K562 (cell line): Measurements from ENCODE around the gene BRWD1. TPM values are rescaled to one million over a fixed set of nuclear protein-coding genes. Genes with fewer than 3 reads are reported as not detected.
A peak's percentile ranks its signal among the peaks of the same experiment; 100 is the strongest.

Experiments used
- ADNP ChIP-seq: fragments of 200-800 bp; sonication (Bioruptor generic); IDR thresholded peaks from 2 replicates; pipeline ENCODE4 v1.6.1; 2016; ENCODE audit warnings: missing genetic modification characterization, missing compliant biosample characterization
- ATF4 ChIP-seq: fragments of 450-650 bp; formaldehyde crosslinking; IDR thresholded peaks from 2 replicates; pipeline ENCODE4 v1.4.0; 2022; ENCODE audit warnings: mild to moderate bottlenecking, moderate library complexity
- BMI1 ChIP-seq: fragments of 150-350 bp; IDR thresholded peaks from 2 replicates; pipeline ENCODE4 v1.6.1; 2014; ENCODE audit warnings: low read length
- BRF2 ChIP-seq: IDR thresholded peaks from 3 replicates; pipeline ENCODE4 v1.6.1; 2011; ENCODE audit warnings: borderline replicate concordance, mild to moderate bottlenecking; ENCODE audit not compliant: insufficient read length, insufficient read depth
- CEBPB ChIP-seq: fragments of 450-650 bp; IDR thresholded peaks from 2 replicates; pipeline ENCODE4 v1.6.1; 2016; ENCODE audit warnings: missing genetic modification characterization, missing compliant biosample characterization
- FIP1L1 ChIP-seq: fragments of 200-400 bp; formaldehyde crosslinking; IDR thresholded peaks from 2 replicates; pipeline ENCODE4 v1.6.1; 2018; ENCODE audit warnings: mild to moderate bottlenecking, low read depth, low read length; ENCODE audit not compliant: poor library complexity, severe bottlenecking
- FOXJ3 ChIP-seq: sonication (generic); formaldehyde crosslinking; IDR thresholded peaks from 2 replicates; pipeline ENCODE4 v1.4.0; 2020; ENCODE audit warnings: mild to moderate bottlenecking, missing genetic modification reagents
- GTF3C2 ChIP-seq: IDR thresholded peaks from 3 replicates; pipeline ENCODE4 v1.6.1; 2011; ENCODE audit warnings: borderline replicate concordance, mild to moderate bottlenecking, moderate library complexity; ENCODE audit not compliant: insufficient read length; ENCODE audit errors: extremely low read depth
- KAT8 ChIP-seq: fragments of 450-650 bp; IDR thresholded peaks from 2 replicates; pipeline ENCODE4 v1.6.1; 2016; ENCODE audit warnings: low read depth, mild to moderate bottlenecking
- NCOA1 ChIP-seq: fragments of 450-650 bp; IDR thresholded peaks from 2 replicates; pipeline ENCODE4 v1.6.1; 2016; ENCODE audit warnings: low read depth
- NONO ChIP-seq, 2 experiments: fragments of 200-400 bp in 1 of 2; fragments of 450-650 bp in 1 of 2; formaldehyde crosslinking in 1 of 2; IDR thresholded peaks; 2 replicates each; pipeline ENCODE4 v1.6.1; 2017; ENCODE audit warnings: low read depth in 2 of 2, mild to moderate bottlenecking in 2 of 2, moderate library complexity in 2 of 2, low read length in 1 of 2
- PHB ChIP-seq: fragments of 250-450 bp; sonication (Bioruptor Pico); IDR thresholded peaks from 2 replicates; pipeline ENCODE4 v1.5.0; 2021
- POLR2H ChIP-seq: IDR thresholded peaks from 2 replicates; pipeline ENCODE4 v1.6.1; 2016; ENCODE audit warnings: missing genetic modification characterization, low read depth, mild to moderate bottlenecking, control low read depth, missing compliant biosample characterization, moderate library complexity
- RBM39 ChIP-seq: fragments of 200-400 bp; formaldehyde crosslinking; optimal IDR thresholded peaks from 2 replicates; pipeline ENCODE3; 2018; ENCODE audit warnings: low read depth, low read length
- RNF2 ChIP-seq: sonication (generic); IDR thresholded peaks from 2 replicates; pipeline ENCODE4 v1.6.1; 2016
- TAL1 ChIP-seq: fragments of 450-650 bp; IDR thresholded peaks from 2 replicates; pipeline ENCODE4 v1.6.1; 2016; ENCODE audit warnings: mild to moderate bottlenecking
- XRCC4 ChIP-seq: IDR thresholded peaks from one replicate; pipeline ENCODE4 v1.6.1; 2011; ENCODE audit not compliant: insufficient read depth, insufficient read length; ENCODE audit errors: extremely low read depth
- YY1 ChIP-seq, 3 experiments: IDR thresholded peaks; 2 replicates each; pipeline ENCODE4 v1.6.1; 2011; ENCODE audit warnings: low read length in 2 of 3, mild to moderate bottlenecking in 2 of 3, moderate library complexity in 2 of 3, borderline replicate concordance in 1 of 3, control low read depth in 1 of 3, low read depth in 1 of 3; ENCODE audit not compliant: insufficient read depth in 3 of 3, insufficient replicate concordance in 2 of 3, control insufficient read depth in 1 of 3, insufficient read length in 1 of 3; ENCODE audit errors: extremely low read depth in 1 of 3
- ZBTB26 ChIP-seq: fragments of 450-650 bp; formaldehyde crosslinking; IDR thresholded peaks from 2 replicates; pipeline ENCODE4 v1.4.0; 2022; ENCODE audit warnings: missing genetic modification characterization
- polyA plus RNA-seq, 8 experiments: library from polyadenylated mRNA; depleted of rRNA in 4 of 8; stranded (reverse) in 5 of 8; unstranded in 3 of 8; fragments of >200 nt; fragmentation: Nextera tagmentation in 2 of 8; fragmentation: Illumina TruSeq in 1 of 8; extraction: Ambion mirVana in 2 of 8; extraction: Trizol in 1 of 8; gene quantifications; 2 replicates each; pipeline versions ENCODE4 v1.2.1 to v1.2.3, GENCODE V29; 2011 to 2014; ENCODE audit warnings: inconsistent platforms in 1 of 8, missing spikeins in 1 of 8
- total RNA-seq, 7 experiments: library from RNA; depleted of rRNA in 6 of 7; stranded (reverse); fragments of >200 nt in 6 of 7; fragmentation: Illumina TruSeq in 2 of 7; extraction: Trizol in 2 of 7; gene quantifications; 2 replicates each; pipeline versions ENCODE4 v1.2.1 to v1.2.3, GENCODE V29; 2011 to 2021; ENCODE audit warnings: low replicate concordance in 1 of 7

Gene BRWD1
- total and polyA plus RNA-seq, 9 of the 15 experiments (the other 6 are each of a cell fraction or from before 2014, with no cell fraction given): 10.1 to 60.2 (median 34.1) TPM

- TF ChIP-seq BRF2 (no peak), TAL1 (no peak), XRCC4 (no peak), NONO (IDR thresholded peaks at IDR 0.05; ENCODE audit: low read depth in 2 of 2, low read length in 1 of 2) (no peak), PHB (no peak), NCOA1 (peak; percentile 82), RNF2 (no peak), CEBPB (tag) (peak; percentile 23), ADNP (tag) (peak; percentile 46), ATF4 (no peak), YY1 (IDR thresholded peaks at IDR 0.05; ENCODE audit: borderline replicate concordance in 1 of 3, control insufficient read depth in 1 of 3, extremely low read depth in 1 of 3, insufficient read depth in 3 of 3, insufficient read length in 1 of 3, insufficient replicate concordance in 2 of 3, low read depth in 1 of 3, low read length in 2 of 3) (no peak), POLR2H (tag) (peak; percentile 44; the same call in 1 of the 2 replicates), FIP1L1 (no peak), ZBTB26 (no peak), KAT8 (no peak), GTF3C2 (peak; percentile 5), BMI1 (no peak), FOXJ3 (CRISPR knock-in tag) (no peak), RBM39 (no peak)
These were observed 104.7 kb downstream of the BRWD1 start (continued) for GRCh38 chr21:39208624-39209333.
